B cell (primary cell): Measurements from ENCODE around the gene DCTD. TPM values are rescaled to one million over a fixed set of nuclear protein-coding genes. Genes with fewer than 3 reads are reported as not detected.

Experiments used
- ATAC-seq: fragments of 200-7000 bp; cut with Tn5 transposase; one replicate; pipeline ENCODE4 v1.10.0; 2021; ENCODE audit warnings: low read depth, mild to moderate bottlenecking, moderate number of reproducible peaks, moderate library complexity
- CTCF ChIA-PET: fragments of 350-600 bp; sonication (Branson Sonifier 250); formaldehyde crosslinking; loops from one replicate; lab custom pipeline; 2021; ENCODE audit warnings: antibody characterized with exemption, inconsistent platforms; lab: Charles Lee
- POLR2A ChIA-PET: fragments of 350-600 bp; sonication (Branson Sonifier 250); formaldehyde crosslinking; loops from one replicate; lab custom pipeline; 2021; ENCODE audit warnings: antibody characterized with exemption; lab: Charles Lee
- DNase-seq: peaks from one replicate; pipeline ENCODE4 v3.0.0; 2013
- H2AFZ ChIP-seq: 2 replicates; pipeline ENCODE4 v1.6.1; 2012; ENCODE audit warnings: mild to moderate bottlenecking, low read depth, low read length; ENCODE audit not compliant: insufficient read depth, poor library complexity, severe bottlenecking
- H3K27ac ChIP-seq, 2 donors: 1 replicate in 1 of 2; 2 replicates in 1 of 2; pipeline ENCODE4 v1.5.1; 2012 to 2013; ENCODE audit warnings: low read length in 2 of 2, mild to moderate bottlenecking in 2 of 2, moderate library complexity in 1 of 2
- H3K27me3 ChIP-seq, 4 experiments: fragments of 200-600 bp in 1 of 4; sonication (generic) in 1 of 4; replicated peaks in 1 of 4; 1 replicate in 2 of 4; 2 replicates in 2 of 4; pipeline versions ENCODE4 v1.6.1 to v1.7.0; 2013 to 2016; ENCODE audit warnings: low read length in 3 of 4, mild to moderate bottlenecking in 2 of 4, mixed read lengths in 1 of 4, moderate library complexity in 1 of 4; ENCODE audit not compliant: insufficient read depth in 4 of 4, control insufficient read depth in 3 of 4; ENCODE audit errors: control extremely low read depth in 1 of 4
- H3K36me3 ChIP-seq, 2 experiments: replicated peaks in 1 of 2; 1 replicate in 1 of 2; 2 replicates in 1 of 2; pipeline versions ENCODE4 v1.6.1 to v1.7.1; 2013; ENCODE audit warnings: low read length in 1 of 2; ENCODE audit not compliant: insufficient read depth in 2 of 2, control insufficient read depth in 1 of 2; ENCODE audit errors: control extremely low read depth in 1 of 2, extremely low read depth in 1 of 2
- H3K4me1 ChIP-seq, 2 donors: fragments of 200-600 bp in 1 of 2; sonication (generic) in 1 of 2; 1 replicate in 1 of 2; 2 replicates in 1 of 2; pipeline versions ENCODE4 v1.5.1 to v1.6.1; 2013 to 2017; ENCODE audit warnings: low read length in 2 of 2; ENCODE audit not compliant: control insufficient read depth in 2 of 2, insufficient read depth in 2 of 2
- H3K4me2 ChIP-seq: replicated peaks from 2 replicates; pipeline ENCODE3; 2012; ENCODE audit warnings: mild to moderate bottlenecking, low read depth, low read length; ENCODE audit not compliant: poor library complexity, severe bottlenecking
- H3K4me3 ChIP-seq, 5 experiments: fragments of 200-600 bp in 1 of 5; sonication (generic) in 1 of 5; 1 replicate in 3 of 5; 2 replicates in 2 of 5; pipeline versions ENCODE4 v1.5.1 to v1.7.0; 2011 to 2016; ENCODE audit warnings: low read length in 4 of 5, mild to moderate bottlenecking in 4 of 5, low read depth in 2 of 5, control low read depth in 1 of 5, moderate library complexity in 1 of 5; ENCODE audit not compliant: insufficient read depth in 1 of 5; ENCODE audit errors: control extremely low read depth in 1 of 5, extremely low read depth in 1 of 5
- H3K79me2 ChIP-seq: fragments of 200-600 bp; sonication (generic); one replicate; pipeline ENCODE4 v1.6.0; 2016; ENCODE audit warnings: low read length; ENCODE audit not compliant: control insufficient read depth, insufficient read depth
- H3K9ac ChIP-seq: fragments of 200-600 bp; sonication (generic); 2 replicates; pipeline ENCODE4 v1.6.1; 2017; ENCODE audit warnings: mild to moderate bottlenecking, low read length, moderate library complexity
- H3K9me3 ChIP-seq, 3 donors: one replicate each; pipeline versions ENCODE4 v1.6.1 to v1.7.1; 2013; ENCODE audit warnings: low read length in 2 of 3; ENCODE audit not compliant: control insufficient read depth in 2 of 3, insufficient read depth in 1 of 3; ENCODE audit errors: control extremely low read depth in 1 of 3
- H4K20me1 ChIP-seq: 2 replicates; pipeline ENCODE4 v1.6.0; 2012; ENCODE audit warnings: mild to moderate bottlenecking, low read length; ENCODE audit not compliant: insufficient read depth, control insufficient read depth, poor library complexity, severe bottlenecking
- H3K27ac Mint-ChIP-seq: one replicate; pipeline ENCODE4 v1.8.0; 2021; ENCODE audit warnings: mixed read lengths
- H3K27me3 Mint-ChIP-seq: one replicate; pipeline ENCODE4 v1.8.0; 2021; ENCODE audit warnings: mixed read lengths
- H3K4me1 Mint-ChIP-seq: one replicate; pipeline ENCODE4 v1.8.0; 2021; ENCODE audit warnings: mixed read lengths
- H3K4me3 Mint-ChIP-seq: one replicate; pipeline ENCODE4 v1.8.0; 2021; ENCODE audit warnings: mixed read lengths
- H3K9me3 Mint-ChIP-seq: one replicate; pipeline ENCODE4 v1.8.0; 2022; ENCODE audit warnings: mixed read lengths; ENCODE audit not compliant: insufficient read depth
- EZH2 ChIP-seq: IDR thresholded peaks from 2 replicates; pipeline ENCODE4 v1.6.1; 2012; ENCODE audit warnings: borderline replicate concordance, low read depth, mild to moderate bottlenecking, moderate library complexity, low read length; ENCODE audit not compliant: insufficient read depth, poor library complexity, severe bottlenecking
- WGBS: methylation state at CpG from one replicate; pipeline ENCODE4 v1.1.5; 2013; ENCODE audit warnings: missing lambda C conversion rate; ENCODE audit not compliant: insufficient coverage; 5-methylcytosine and 5-hydroxymethylcytosine counted together
- intact Hi-C: fragments of 100-400 bp; cut with micrococcal nuclease; formaldehyde crosslinking; loops from one replicate; pipeline ENCODE4 v1.10.0; 2022
- polyA plus RNA-seq: library from polyadenylated mRNA; depleted of rRNA; stranded (reverse); fragments of >200 nt; gene quantifications from 2 replicates; pipeline ENCODE4 v1.2.3, GENCODE V29; 2012
- total RNA-seq, 2 donors: library from RNA; stranded (reverse); fragments of 120-200 nt in 1 of 2; gene quantifications; 1 replicate in 1 of 2; 2 replicates in 1 of 2; pipeline versions ENCODE4 v1.2.3 to v1.2.4, GENCODE V29; 2013 to 2022
- TF ChIP-seq, protein P1 (sequence below): fragments of 200-600 bp; IDR thresholded peaks from one replicate; pipeline ENCODE4 v1.8.0; 2022; ENCODE audit warnings: antibody characterized with exemption, mild to moderate bottlenecking

The DCTD gene
- total and polyA plus RNA-seq, 2 donors (not counting 1 experiment from before 2014, with no cell fraction given) = 61.0 to 75.8 TPM

DNA sequence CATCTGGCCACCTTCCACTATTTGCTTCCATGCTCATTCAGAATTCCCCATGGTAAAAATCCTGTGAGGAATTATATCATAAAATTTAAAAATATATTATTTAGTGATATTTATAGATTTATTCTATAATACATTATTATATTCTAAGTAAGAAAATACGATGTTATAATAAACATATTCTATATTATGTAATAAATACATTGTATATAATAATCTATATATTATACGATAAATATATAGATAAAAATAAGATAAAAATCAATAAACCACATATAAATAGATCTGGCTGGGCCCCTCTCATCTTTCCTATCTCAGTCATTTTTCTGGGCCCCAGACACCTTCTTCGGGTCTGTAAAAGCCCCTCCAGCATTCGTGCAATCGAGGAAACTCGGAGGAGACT lies 68.5 kb downstream of the DCTD start:
- Histone ChIP-seq H3K4me3 (no peak overlapping the region), H2AFZ (no peak overlapping the region), H3K79me2 (no peaks in the 10 kb centered on the region), H3K4me1 (no peaks in the 10 kb centered on the region), H4K20me1 (no peaks in the 10 kb centered on the region), H3K27me3 (peaks cover 0 to 18% (median 3%) of the 10 kb centered on the region in 4 experiments), H3K9me3 (peaks cover 0 to 9% (median 4%) of the 10 kb centered on the region in 3 donors), H3K9ac (no peak overlapping the region), H3K27ac (no peak overlapping the region), H3K4me2 (no peak overlapping the region), H3K36me3 (no peaks in the 10 kb centered on the region)
- Mint-ChIP-seq H3K9me3 (peaks cover 8% of the 10 kb centered on the region), H3K27me3 (peaks cover 24% of the 10 kb centered on the region), H3K4me1 (no peaks in the 10 kb centered on the region), H3K27ac (no peak overlapping the region), H3K4me3 (no peak overlapping the region)
- TF ChIP-seq EZH2 = no peak
- TF ChIP-seq, protein P1, sequence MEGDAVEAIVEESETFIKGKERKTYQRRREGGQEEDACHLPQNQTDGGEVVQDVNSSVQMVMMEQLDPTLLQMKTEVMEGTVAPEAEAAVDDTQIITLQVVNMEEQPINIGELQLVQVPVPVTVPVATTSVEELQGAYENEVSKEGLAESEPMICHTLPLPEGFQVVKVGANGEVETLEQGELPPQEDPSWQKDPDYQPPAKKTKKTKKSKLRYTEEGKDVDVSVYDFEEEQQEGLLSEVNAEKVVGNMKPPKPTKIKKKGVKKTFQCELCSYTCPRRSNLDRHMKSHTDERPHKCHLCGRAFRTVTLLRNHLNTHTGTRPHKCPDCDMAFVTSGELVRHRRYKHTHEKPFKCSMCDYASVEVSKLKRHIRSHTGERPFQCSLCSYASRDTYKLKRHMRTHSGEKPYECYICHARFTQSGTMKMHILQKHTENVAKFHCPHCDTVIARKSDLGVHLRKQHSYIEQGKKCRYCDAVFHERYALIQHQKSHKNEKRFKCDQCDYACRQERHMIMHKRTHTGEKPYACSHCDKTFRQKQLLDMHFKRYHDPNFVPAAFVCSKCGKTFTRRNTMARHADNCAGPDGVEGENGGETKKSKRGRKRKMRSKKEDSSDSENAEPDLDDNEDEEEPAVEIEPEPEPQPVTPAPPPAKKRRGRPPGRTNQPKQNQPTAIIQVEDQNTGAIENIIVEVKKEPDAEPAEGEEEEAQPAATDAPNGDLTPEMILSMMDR = no peak
- CTCF ChIA-PET = no interaction called here
- no peak for ATAC-seq
- intact Hi-C loops = no loop called here
- 98% methylated on average over 4 of the region's 6 CpGs for WGBS
- POLR2A ChIA-PET = no interaction called here
- no peak for DNase-seq

DNA sequence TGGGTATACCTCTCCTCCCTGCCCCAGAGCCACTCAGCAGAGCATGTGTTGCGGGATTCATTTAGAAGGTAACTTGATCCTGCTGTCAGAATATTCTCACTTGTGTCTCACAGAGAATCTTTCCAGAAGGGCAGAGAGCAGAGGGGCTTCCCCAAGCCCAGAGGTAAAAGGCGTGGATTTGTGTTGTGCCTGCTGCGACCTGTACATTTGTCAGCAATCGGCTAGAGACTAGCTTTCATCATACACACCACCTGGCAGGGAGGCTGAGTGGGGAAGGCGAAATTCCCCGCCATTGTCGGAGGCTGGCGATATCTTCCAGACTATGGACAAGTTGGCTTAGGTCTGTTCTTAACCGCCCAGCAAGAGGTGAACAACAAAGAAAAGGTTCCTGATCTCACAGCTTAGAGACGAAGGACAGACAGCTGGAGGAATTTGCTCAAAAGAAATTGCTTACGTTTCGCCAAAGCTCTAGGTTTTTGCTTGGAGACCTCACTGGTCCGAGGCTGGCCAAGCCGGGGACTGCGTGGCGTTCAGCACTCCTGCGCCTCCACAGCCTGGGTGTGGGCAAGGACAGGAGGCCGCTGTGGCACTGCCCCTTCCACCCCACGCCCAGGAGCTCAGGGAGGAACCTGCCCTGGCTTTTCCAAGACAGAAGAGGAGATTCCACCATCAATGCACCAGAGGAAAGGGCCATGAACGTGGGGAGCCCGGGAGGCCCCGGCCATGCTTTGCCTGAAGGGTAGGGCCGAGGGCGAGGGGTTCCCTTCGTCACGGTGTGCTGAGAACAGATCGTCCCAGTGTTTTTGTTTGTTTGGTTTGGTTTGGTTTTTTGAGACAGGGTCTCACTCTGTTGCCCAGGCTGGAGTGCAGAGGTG lies 69.4 kb downstream of the DCTD start:
- Histone ChIP-seq H3K27ac (no peak overlapping the region), H2AFZ (no peak overlapping the region), H3K79me2 (no peaks in the 10 kb centered on the region), H3K4me1 (no peaks in the 10 kb centered on the region), H3K4me3 (no peak overlapping the region), H3K27me3 (peaks cover 0 to 16% (median 3%) of the 10 kb centered on the region in 4 experiments), H3K36me3 (no peaks in the 10 kb centered on the region), H3K4me2 (no peak overlapping the region), H4K20me1 (no peaks in the 10 kb centered on the region), H3K9ac (no peak overlapping the region), H3K9me3 (peaks cover 0 to 2% (median 0%) of the 10 kb centered on the region in 3 donors)
- intact Hi-C loops = no loop called here
- no peak for TF ChIP-seq EZH2
- TF ChIP-seq, protein P1 = no peak
- H3K4me3 Mint-ChIP-seq = no peak overlapping the region
- DNase-seq (no peak), ATAC-seq (no peak)
- no peak overlapping the region for H3K27ac Mint-ChIP-seq
- peaks cover 4% of the 10 kb centered on the region for H3K9me3 Mint-ChIP-seq
- H3K4me1 Mint-ChIP-seq = no peaks in the 10 kb centered on the region
- WGBS = 94% methylated on average over 23 of the region's 27 CpGs
- peaks cover 26% of the 10 kb centered on the region for H3K27me3 Mint-ChIP-seq
- POLR2A ChIA-PET = no interaction called here
- CTCF ChIA-PET = no interaction called here
